Stromal cell of bone marrow (primary cell): Measurements from ENCODE around the gene ZNF723.
"Not testable (repeated sequence)": the region's sequence is repeated elsewhere in the genome, so short reads cannot be mapped to it uniquely, and the experiment has no call there.

Experiments
- DNase-seq: peaks from one replicate; pipeline ENCODE4 v3.0.0-alpha.2; 2012; ENCODE audit warnings: low read depth

ZNF723 gene

GRCh38 chr19:22832031-22832762 lies at the start of gene ZNF723:
ZNF723 (plus strand) TSS chr19:22832291; CDS start chr19:22832380, 89 bp downstream.
- DNase-seq: no peak

DNA sequence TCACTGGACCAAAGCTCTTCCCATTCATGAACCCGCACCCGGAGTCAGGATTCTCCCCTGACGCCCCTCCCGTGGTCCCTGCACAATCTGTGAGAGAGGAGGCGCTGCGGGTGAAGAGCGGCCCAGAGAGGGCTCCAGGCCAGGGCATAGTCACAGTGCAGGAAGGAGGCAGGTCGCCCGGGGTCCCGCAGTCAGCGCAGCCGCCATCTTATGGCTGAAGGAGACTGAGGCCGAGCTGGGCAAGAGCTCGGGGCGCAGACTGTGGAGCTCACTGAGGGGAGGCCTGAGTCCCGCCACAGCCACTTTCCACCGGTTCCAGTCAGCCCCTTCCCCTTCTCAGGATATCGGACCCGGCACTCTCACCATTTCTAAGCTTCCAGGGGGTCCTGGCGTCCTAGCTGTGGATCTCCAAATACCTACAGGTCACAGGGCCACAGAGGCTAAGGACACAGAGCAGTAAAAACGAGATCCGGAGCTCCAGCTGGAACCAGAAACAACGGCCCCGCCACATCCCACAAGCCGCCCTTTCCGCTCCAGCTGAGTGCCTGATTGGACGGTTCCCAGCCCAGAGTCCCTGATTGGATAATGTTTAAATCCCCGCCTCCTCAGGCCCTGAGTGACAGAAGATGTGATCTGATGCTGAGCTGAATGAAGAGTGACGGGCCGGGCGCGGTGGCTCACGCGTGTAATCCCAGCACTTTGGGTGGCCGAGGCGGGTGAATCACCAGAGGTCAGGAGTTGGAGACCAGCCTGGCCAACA lies 48.3 kb upstream of the ZNF723 start, which contains the start of gene ZNF99:
TSS of gene ZNF99 (minus strand) at position 501 of the 760 bp plus-strand sequence. CDS start at position 366, 135 bp downstream.
- peak; percentile 0 for DNase-seq

DNA sequence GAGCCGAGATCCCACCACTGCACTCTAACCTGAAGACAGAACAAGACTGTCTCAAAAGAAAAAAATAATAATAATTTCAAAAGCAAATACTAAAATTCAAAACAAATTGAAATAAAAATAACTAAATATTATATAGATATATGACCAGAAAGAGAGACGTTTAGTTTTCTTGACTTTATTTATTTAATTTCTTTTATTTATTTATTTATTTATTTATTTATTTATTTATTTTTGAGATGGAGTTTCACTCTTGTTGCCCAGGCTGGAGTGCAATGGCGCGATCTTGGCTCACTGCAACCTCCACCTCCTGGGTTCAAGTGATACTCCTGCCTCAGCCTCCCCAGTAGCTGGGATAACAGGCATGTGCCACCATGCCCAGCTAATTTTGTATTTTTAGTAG lies 39.2 kb upstream of the ZNF723 start:
- DNase-seq: not testable (repeated sequence)

DNA sequence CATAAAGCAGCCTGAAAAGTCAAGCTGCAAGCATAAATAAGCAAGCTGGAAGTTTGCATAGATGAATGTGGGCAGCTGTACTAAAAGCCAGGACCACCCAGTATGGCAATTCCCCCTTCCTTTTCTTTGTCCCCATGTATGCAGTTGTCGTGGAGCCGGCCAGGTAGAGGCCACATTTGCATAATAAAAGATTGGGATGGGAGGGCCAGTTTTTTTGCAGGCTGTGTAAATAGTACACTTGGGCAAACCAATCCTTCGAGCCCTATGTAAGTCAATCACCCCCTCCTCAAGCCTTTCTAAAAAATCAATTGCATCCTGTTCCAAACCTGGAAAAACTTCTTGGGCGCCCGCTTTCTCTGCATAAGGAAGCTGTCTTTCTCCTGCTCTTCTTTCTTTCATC lies 35.1 kb upstream of the ZNF723 start:
- no peak for DNase-seq

DNA sequence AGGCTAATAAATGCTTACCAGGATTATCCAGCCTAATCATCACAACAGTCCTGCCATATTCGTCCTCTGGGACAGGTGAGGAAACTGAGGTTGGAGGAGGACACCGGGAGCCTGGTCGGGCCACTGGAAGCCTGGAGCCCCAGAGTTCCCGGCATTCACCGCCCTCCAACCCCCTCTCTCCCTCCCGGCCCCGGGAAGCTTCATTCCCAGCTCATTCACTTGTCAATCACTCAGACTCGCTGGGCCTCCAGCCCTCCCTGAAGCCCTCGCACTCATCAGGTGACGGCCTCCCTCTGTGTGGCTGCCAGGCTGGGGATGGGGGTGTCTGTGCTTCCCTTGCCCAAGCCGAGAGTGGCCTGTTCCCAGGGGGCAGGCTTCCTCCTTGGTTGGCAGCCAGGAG lies 25.7 kb upstream of the ZNF723 start:
- no peak for DNase-seq

GRCh38 chr19:22807061-22807835 lies 24.8 kb upstream of the ZNF723 start:
- DNase-seq: no peak

DNA sequence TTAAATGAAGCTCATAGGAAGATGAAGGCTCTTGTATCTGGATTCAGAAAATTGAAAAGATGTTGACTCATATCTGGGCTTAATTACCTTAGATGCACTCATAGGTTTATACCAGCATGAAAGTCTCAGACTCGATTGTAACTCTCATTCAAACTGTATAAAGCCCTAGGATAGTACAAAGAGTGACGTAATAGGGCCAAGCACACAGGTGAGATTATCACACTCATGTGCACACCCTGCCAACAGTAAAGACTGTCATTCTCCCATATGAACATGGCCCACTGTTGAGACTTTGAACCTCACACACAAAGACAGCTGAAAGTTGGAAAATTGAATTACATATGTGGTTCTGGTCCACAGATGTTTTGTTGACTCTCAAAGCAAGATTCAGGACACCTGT lies 18.0 kb upstream of the ZNF723 start:
- no peak for DNase-seq

DNA sequence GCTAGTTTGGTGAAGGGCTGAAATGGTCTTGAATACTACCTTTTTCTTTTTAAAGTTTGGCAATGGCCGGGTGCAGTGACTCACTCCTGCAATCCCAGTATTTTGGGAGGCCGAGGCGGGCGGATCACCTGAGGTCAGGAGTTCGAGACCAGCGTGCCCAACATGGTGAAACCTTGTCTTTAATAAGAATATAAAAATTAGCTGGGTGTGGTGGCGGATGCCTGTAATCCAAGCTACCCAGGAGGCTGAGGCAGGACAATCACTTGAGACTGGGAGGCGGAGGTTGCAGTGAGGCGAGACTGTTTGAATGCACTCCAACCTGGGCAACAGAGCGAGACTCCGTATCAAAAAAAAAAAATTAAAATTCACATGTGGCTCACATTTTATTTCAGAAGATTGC lies 880 bp upstream of the ZNF723 start:
- DNase-seq: no peak

DNA sequence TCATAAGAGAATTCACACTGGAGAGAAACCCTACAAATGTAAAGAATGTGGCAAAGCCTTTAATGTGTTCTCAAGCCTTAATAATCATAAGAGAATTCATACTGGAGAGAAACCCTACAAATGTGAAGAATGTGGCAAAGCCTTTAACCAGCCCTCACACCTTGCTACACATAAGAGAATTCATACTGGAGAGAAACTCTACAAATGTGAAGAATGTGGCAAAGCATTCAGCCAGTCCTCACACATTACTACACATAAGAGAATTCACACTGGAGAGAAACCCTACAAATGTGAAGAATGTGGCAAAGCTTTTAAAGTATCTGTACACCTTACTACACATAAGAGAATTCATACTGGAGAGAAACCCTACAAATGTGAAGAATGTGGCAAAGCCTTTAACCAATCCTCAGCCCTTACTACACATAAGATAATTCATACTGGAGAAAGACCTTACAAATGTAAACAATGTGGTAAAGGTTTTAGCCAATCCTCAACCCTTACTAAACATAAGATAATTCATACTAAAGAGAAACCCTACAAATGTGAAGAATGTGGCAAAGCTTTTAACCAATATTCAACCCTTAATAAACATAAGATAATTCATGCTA lies 25.7 kb downstream of the ZNF723 start:
- not testable (repeated sequence) for DNase-seq

DNA sequence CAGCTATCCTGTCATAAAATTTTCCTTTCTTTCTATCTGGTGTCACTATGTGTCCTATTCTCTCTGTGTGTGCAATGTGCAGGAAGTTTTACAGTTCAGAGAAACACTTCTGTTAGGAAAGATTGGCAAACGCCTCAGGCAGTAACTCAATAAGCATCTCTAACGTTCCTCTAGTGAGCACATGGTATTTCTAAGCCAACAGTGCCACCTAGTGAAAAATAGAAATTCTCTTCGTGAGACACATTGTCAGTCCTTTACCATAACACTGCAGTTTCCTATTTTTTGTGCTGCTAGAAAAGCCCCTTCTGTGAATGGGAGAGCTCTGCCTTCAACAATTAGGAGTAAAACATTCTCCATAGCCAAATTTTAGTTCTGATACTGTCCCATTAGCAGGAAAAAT lies 50.7 kb downstream of the ZNF723 start:
- peak; percentile 5 for DNase-seq

- no peak for DNase-seq
Measured at GRCh38 chr19:22893855-22894270, 61.8 kb downstream of the ZNF723 start.

- no peak for DNase-seq
Measured at GRCh38 chr19:22901431-22902130, 69.5 kb downstream of the ZNF723 start.
